Stimulated activated CD4-positive, alpha-beta T cell treated with anti-CD3 and anti-CD28 coated beads, Interleukin-4, amount 100 ng/mL, for 4 hours (primary cell): Measurements from ENCODE around the gene REXO1.

Experiments
- DNase-seq, 2 experiments: peaks; one replicate each; pipeline ENCODE4 v3.0.0-alpha.2; 2020

Gene REXO1

GRCh38 chr19:1828279-1829238 lies 19.7 kb downstream of the REXO1 start:
- no peak for DNase-seq

- DNase-seq, result no peak
Observed at GRCh38 chr19:1827566-1828278, 20.6 kb downstream of the REXO1 start.

- no peak for DNase-seq
Observed at GRCh38 chr19:1826557-1827521, 21.4 kb downstream of the REXO1 start.

- peak; percentile 66 to 71 for DNase-seq
Observed at GRCh38 chr19:1825909-1826556, 22.2 kb downstream of the REXO1 start.

GRCh38 chr19:1824252-1824622 lies 24.0 kb downstream of the REXO1 start:
- no peak for DNase-seq

GRCh38 chr19:1823539-1824251 lies 24.6 kb downstream of the REXO1 start:
- no peak for DNase-seq

GRCh38 chr19:1823020-1823419 lies 25.3 kb downstream of the REXO1 start:
- DNase-seq, result no peak

- DNase-seq, result no peak
Observed at GRCh38 chr19:1822210-1822609, 26.1 kb downstream of the REXO1 start.

- no peak for DNase-seq
Observed at GRCh38 chr19:1819341-1820255, 28.7 kb downstream of the REXO1 start.

- DNase-seq, result no peak
Observed at GRCh38 chr19:1818549-1819195, 29.6 kb downstream of the REXO1 start.

- no peak for DNase-seq
Observed at GRCh38 chr19:1817553-1818179, 30.6 kb downstream of the REXO1 start.

- DNase-seq, result no peak
Observed at GRCh38 chr19:1816530-1817298, 31.6 kb downstream of the REXO1 start.

- no peak for DNase-seq
Observed at GRCh38 chr19:1815605-1816529, 32.4 kb downstream of the REXO1 start.

- no peak for DNase-seq
Observed at GRCh38 chr19:1814833-1815604, 33.3 kb downstream of the REXO1 start.

GRCh38 chr19:1814391-1814790 lies 33.9 kb downstream of the REXO1 start:
- no peak for DNase-seq
